Posterior vena cava (tissue), 2 donors: ENCODE results near the gene ECD. TPM values are rescaled to one million over a fixed set of nuclear protein-coding genes. Genes with fewer than 3 reads are reported as not detected.

Experiments used
- DNase-seq: peaks from one replicate; pipeline ENCODE4 v3.0.0-alpha.2; 2020; ENCODE audit warnings: low spot score
- intact Hi-C, 2 donors: fragments of 100-400 bp; cut with DNase I; formaldehyde crosslinking; loops; one replicate each; pipeline versions ENCODE4 v1.14.1 to v1.14.2; 2022 to 2023
- long read RNA-seq, 2 donors: library from polyadenylated mRNA; unstranded; transcript quantifications; one replicate each; pipeline ENCODE4 v2.0.0, GENCODE V29; 2020 to 2021
- total RNA-seq, 2 donors: library from RNA; stranded (reverse); fragmentation: NEBNext Ultra II Directional; extraction: Animal tissue kit (Norgen Biotek cat#: 25700); gene quantifications; one replicate each; pipeline ENCODE4 v1.2.1, GENCODE V29; 2021
- donor health status: DM: yes; HTN: yes; CAD: no.
- donor health status: DM: yes; HTN: yes; CAD: no.

Gene ECD
- 10 to 100 TPM; 22.0 to 23.3 TPM for total RNA-seq
- long read RNA-seq, donor 1, transcript ECD-201 (14 exons, 3,069 nt), result major isoform, 12 of 15 reads
- long read RNA-seq, donor 1, partial matches to known transcripts, result 1 of 15 reads
- long read RNA-seq, donor 1, other reads (novel, unspliced or antisense), result 2 of 15 reads
- long read RNA-seq, donor 2, transcript ECD-201 (14 exons, 3,069 nt), result major isoform, 31 of 36 reads
- long read RNA-seq, donor 2, partial matches to known transcripts, result 3 of 36 reads
- long read RNA-seq, donor 2, other reads (novel, unspliced or antisense), result 2 of 36 reads

- intact Hi-C loops, result no loop called here
- peak; percentile 98 for DNase-seq
These were observed at the start of gene ECD, which contains the start of gene FAM149B1 for GRCh38 chr10:73167783-73168464. ECD (minus strand) TSS chr10:73168008; CDS start chr10:73163937, 4,071 bp downstream. FAM149B1 (plus strand) TSS chr10:73168119; CDS start chr10:73168340, 221 bp downstream.

DNA sequence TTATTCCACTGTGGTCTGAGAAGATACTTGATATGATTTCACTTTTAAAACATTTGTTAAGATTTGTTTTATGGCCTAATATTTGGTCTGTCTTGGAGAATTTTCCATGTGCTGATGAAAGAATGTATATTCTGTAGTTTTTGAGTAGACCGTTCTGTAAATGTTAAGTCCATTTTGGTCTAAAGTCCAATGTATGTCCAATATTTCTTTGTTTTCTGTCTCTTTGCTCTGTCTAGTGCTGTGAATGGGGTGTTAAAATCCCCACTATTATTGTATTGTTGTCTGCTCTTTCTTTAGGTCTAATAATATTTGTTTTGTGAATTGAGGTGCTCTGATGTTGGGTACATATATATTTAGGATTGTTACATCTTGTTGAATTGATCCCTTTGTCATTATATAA, 47.9 kb upstream of the ECD start:
- no peak for DNase-seq
- intact Hi-C loops, result no loop called here

DNA sequence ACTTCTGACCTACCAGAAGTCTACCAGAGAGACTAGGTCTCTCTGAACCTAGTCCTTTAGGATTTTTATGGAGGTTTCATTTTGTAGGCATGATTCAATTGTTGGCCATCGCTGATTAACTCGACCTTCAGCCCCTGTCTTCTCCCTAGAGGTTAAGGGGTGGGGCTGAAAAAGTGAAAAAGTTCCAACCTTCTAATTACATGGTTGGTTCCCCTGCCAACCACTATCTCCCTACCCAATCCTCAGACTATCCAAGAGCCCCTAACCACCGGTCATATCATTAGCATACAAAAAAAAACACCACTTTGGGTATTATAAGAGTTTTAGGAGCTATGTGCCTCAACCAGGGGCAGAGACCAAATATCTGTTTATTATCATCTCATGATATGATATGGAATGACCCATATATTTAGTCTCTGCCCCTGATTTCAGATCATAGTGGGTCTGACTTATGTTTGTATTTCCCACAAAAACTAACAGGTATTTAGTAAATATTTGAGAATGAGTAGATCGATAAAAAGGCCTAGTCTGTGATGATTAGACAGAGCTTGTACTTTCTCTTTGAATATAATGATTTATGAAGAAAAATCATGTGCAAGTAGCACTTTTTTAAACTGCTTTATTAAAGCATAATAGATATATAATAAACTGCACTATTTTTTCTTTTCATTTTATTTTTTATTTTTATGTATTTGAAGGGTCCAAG, 43.5 kb upstream of the ECD start:
- intact Hi-C loops, result no loop called here
- no peak for DNase-seq

- DNase-seq, result no peak
- intact Hi-C loops, result no loop called here
These were observed 42.7 kb upstream of the ECD start for GRCh38 chr10:73210395-73211105.

- intact Hi-C loops, result no loop called here
- no peak for DNase-seq
These were observed 41.9 kb upstream of the ECD start for GRCh38 chr10:73209705-73210104.

DNA sequence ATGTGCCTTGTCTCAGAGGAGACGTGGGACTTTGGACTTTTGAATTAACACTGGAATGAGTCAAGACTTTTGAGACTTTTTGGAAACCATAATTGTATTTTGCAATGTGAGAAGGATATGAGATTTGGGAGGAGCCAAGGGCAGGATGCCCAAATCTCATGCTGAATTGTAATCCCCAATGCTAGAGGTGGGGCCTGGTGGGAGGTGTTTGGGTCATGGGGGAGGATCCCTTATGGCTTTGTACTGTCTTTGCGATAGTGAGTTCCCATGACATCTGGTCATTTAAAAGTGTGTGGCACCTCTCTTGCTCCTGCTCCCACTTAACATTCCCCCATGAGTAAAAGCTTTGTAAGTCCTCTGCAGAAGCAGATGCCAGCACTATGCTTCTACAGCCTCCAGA, 40.1 kb upstream of the ECD start:
- intact Hi-C loops, result no loop called here
- no peak for DNase-seq

DNA sequence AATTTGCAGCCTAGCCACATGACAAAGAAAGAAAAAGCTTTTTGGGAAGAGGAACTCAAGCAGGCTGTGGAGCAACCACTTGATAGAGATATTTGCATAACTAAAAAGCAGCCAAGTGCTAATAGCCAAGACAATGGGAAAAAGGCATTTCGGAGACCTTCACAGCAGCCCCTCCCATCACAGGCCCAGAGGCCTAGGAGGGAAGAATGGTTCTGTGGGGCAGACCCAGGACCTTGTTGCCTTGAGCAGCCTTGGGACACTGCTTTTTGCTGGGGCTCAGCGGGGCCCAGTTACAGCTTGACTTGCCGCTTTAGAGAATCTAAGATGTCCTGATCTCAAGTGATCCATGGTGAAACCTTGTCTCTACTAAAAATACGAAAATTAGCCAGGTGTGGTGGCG, 38.6 kb upstream of the ECD start:
- no peak for DNase-seq
- intact Hi-C loops, result no loop called here

DNA sequence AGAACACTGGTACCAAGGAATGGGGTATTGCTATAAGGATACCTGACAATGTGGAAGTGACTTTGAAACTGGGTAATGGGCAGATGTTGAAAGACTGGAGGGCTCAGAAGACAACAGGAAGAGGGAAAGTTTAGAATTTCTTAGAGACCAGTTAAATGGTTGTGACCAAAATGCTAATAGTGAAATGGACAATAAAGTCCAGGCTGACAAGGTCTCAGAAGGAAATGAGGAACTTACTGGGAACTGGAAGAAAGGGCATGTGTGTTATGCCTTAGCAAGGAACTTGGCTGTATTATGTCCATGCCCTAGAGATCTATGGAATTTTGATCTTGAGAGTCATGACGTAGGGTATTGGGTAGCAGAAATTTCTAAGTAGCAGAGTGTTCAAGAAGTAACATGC, 38.1 kb upstream of the ECD start:
- no peak for DNase-seq
- intact Hi-C loops, result no loop called here

GRCh38 chr10:73205081-73205480, 37.3 kb upstream of the ECD start:
- no peak for DNase-seq
- intact Hi-C loops, result no loop called here

DNA sequence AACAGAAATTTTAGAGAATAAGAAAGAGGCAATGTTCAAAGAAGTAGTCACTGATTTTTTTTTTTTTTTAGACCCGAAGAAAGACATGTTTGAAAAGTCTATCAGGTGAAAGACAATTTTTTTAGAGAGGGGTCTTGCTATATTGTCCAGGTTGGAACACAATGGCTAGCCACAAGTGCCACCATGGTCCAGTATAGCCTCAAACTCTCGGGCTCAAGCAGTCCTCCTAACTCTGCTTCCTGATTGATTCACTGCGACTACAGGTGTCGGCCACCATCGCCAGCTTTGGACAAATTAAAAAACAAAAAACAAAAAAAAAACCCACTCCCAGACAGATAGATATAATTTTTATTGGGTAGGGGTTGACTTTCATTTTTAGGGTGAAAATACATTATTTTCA, 22.4 kb upstream of the ECD start:
- intact Hi-C loops, result no loop called here
- no peak for DNase-seq

DNA sequence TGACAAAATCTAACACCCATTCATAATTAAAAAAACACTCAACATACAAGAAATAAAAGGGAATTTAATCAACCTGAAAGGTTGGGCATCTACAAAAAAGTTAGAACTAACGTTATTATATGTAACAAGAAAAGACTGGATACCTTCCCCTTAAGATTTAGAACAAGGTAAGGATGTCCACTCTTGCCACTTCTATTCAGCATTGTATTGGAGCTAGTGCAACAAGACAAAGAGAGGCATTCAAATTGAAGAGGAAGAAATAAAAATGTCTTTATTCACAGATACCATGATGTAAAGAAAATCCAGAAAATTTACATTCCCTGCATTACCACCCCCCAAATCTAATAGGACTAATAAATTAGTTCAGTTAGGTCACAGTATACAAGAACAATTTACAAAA, 18.5 kb upstream of the ECD start:
- DNase-seq, result no peak
- intact Hi-C loops, result no loop called here

DNA sequence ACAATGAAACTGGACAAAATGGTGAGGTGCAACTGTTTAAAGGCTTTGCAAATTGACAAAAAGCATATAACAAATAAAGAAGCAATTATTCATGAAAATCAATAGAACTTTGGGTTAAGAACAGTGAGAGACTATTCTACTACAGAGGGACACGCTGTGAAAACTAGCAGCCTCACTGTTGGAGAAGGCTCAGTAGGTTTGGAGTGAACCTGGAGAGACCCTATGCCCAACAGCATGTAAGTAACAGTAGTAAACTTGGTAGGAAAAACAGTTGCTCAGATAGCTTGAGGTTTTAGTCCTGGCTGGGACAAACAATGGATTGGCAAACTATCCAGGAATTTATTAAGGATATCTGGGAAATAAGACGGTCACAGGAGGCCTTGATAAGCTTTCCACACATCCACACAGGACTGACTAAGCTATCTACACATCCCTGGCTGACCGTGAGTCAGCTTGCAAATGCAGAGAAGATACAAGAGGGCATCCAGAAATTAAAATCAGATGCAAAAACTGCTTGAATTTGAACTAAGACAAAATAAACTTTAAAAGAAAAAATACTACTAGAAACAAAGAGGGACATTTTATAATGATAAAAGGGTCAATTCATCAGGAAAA, 16.0 kb upstream of the ECD start:
- intact Hi-C loops, result no loop called here
- DNase-seq, result no peak

DNA sequence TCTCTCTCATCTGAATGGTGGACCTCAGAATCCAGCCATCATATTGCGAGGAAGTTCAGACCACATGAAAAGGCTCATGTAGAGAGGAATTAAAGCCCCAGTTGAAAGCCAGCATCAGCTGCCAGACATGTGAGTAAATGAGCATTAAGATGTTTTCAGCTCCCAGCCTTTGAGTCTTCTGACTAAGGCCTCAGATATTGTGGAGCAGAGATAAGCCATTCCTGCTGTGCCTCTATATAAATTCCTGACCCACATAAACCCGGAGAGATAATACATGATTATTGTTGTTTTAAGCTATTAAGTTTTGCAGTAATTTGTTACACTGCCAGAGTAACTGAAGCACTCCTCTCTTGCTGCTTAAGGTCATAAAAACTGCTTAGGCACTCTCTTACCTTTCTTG, 14.8 kb upstream of the ECD start:
- DNase-seq, result no peak
- intact Hi-C loops, result no loop called here

DNA sequence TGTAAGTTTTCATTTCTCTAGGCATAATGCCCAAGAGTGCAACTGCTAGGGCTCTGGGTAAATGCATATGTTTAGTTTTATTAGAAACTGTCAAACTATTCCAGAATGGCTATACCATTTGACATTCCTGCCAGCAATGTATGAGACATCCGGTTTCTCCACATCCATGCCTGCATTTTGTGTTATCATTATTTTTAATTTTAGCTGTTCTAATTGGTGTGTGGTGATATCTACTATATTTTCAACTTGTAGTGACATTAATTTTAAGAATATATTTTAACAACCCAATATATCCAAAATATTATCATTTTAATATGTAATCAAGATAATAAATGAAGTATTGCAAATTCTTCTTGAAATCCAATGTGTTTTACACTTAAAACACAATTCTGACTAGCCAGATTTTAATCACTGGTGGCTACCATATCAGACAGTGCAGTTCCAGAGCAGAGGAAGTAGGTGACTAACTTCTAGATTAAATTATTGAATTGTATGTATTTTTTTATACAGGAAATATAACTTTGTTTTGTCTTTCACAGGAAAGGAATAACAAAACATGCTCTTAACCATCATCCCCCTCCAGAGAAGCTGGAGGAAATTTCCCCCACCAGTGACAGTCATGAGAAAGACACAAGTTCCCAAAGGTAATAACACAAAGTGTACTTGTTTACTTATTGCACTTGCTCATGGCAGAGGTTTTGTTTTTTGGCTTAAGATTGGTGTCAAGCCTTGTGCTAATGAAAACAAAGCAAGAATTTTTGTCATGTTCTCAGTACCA, 6.5 kb upstream of the ECD start:
- no peak for DNase-seq
- intact Hi-C loops, result no loop called here

DNA sequence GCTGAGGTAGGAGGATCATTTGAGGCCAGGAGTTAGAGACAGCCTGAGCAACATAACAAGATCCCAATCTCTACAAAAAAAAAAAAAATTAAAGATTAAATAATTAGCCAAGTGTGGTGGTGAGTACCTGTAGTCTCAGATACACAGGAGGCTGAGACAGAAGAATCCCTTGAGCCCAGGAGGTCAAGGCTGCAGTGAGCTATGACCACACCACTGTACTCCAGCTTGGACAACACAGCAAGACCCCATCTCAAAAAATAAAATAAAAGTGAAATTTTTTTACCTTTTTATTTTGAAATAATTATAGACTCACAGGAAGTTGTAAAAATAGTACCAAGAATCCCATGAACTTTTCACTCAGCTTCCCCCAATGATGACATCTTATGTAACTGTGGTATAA, 5.1 kb upstream of the ECD start:
- no peak for DNase-seq
- intact Hi-C loops, result no loop called here

GRCh38 chr10:73169320-73169719, 1.5 kb upstream of the ECD start:
- intact Hi-C loops, result no loop called here
- DNase-seq, result no peak

DNA sequence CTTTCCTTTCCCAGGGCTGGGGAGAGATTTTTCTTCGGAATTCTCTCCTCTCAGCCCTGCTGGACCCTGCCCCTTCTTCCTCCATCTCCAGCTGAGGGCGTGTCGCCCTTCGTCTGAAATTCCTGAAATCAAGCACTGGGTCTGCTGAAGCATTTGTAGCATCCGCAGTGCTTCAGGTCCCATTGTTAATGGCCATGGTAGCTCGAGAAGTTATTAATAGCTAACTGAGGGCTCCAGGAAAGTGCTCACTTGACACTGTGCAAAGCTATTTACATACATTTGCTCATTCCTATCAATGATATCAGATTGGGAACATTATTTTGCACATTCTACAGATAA, 626 bp upstream of the ECD start:
- DNase-seq, result no peak
- intact Hi-C loops, result no loop called here

- intact Hi-C loops, result no loop called here
These were observed 388 bp downstream of the ECD start for GRCh38 chr10:73167458-73167782.

DNA sequence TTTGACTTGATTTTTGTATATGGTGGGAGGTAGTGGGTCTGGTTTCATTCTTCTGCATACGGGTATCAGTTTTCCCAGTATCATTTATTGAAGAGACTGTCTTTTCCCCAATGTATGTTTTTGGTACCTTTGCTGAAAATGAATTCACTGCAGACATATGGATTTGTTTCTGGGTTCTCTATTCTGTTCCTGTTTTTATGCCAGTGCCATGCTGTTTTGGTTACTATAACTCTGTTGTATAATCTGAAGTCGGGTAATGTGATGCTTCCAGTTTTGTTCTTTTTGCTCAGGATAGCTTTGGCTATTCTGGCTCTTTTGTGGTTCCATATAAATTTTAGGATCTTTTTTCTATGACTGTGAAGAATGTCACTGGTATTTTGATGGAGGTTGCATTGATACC, 836 bp downstream of the ECD start:
- DNase-seq, result no peak
- intact Hi-C loops, result no loop called here

More at GRCh38 chr10:73167458-73167782, 388 bp downstream of the ECD start:
- DNase-seq, result no peak
